AML-193 (cell line): ENCODE results near the gene ABHD18.
"Not testable (repeated sequence)": the region's sequence is repeated elsewhere in the genome, so short reads cannot be mapped to it uniquely, and the experiment has no call there.

Experiments
- DNase-seq, 2 experiments: peaks; one replicate each; lab custom pipeline; 2025; lab: John Stamatoyannopoulos, UW

The ABHD18 gene

GRCh38 chr4:127965062-127965802 is at the start of gene ABHD18, which contains the start of gene MFSD8:
TSS of gene ABHD18 (plus strand) at chr4:127965406. CDS start at chr4:127982956, 17,550 bp downstream.
TSS of gene MFSD8 (minus strand) at chr4:127965173. CDS start at chr4:127965133, 40 bp downstream.
- DNase-seq: peak; percentile 95 to 97

- DNase-seq: no peak
These were observed 48.7 kb upstream of the ABHD18 start for GRCh38 chr4:127916512-127916911.

- DNase-seq: no peak
These were observed 48.1 kb upstream of the ABHD18 start for GRCh38 chr4:127917151-127917550.

- DNase-seq: no peak
These were observed 44.7 kb upstream of the ABHD18 start for GRCh38 chr4:127920521-127920920.

GRCh38 chr4:127922226-127922625 is 43.0 kb upstream of the ABHD18 start:
- no peak for DNase-seq

- not testable (repeated sequence) for DNase-seq
These were observed 39.5 kb upstream of the ABHD18 start for GRCh38 chr4:127925720-127926119.

- DNase-seq: no peak
These were observed 35.0 kb upstream of the ABHD18 start for GRCh38 chr4:127930175-127930574.

- DNase-seq: not testable (repeated sequence)
These were observed 33.4 kb upstream of the ABHD18 start for GRCh38 chr4:127931836-127932235.

- DNase-seq: no peak
These were observed 28.2 kb upstream of the ABHD18 start for GRCh38 chr4:127936974-127937373.

GRCh38 chr4:127957105-127957504 is 8.1 kb upstream of the ABHD18 start:
- no peak for DNase-seq

- DNase-seq: no peak
These were observed 5.4 kb upstream of the ABHD18 start for GRCh38 chr4:127959794-127960193.

GRCh38 chr4:127963633-127964398 is 1.4 kb upstream of the ABHD18 start:
- DNase-seq: not testable (repeated sequence)

GRCh38 chr4:127964426-127965061 is 662 bp upstream of the ABHD18 start:
- not testable (repeated sequence) for DNase-seq

- DNase-seq: peak in 1 of 2 experiments; percentile 13
These were observed 583 bp downstream of the ABHD18 start for GRCh38 chr4:127965803-127966175.

GRCh38 chr4:127967141-127967775 is 2.1 kb downstream of the ABHD18 start:
- DNase-seq: no peak

- DNase-seq: no peak
These were observed 3.4 kb downstream of the ABHD18 start for GRCh38 chr4:127968586-127968985.

GRCh38 chr4:127970925-127971324 is 5.7 kb downstream of the ABHD18 start:
- DNase-seq: not testable (repeated sequence)

GRCh38 chr4:127975121-127975770 is 10.0 kb downstream of the ABHD18 start:
- DNase-seq: no peak

GRCh38 chr4:127978930-127979329 is 13.7 kb downstream of the ABHD18 start:
- no peak for DNase-seq

GRCh38 chr4:127982445-127982844 is 17.2 kb downstream of the ABHD18 start:
- no peak for DNase-seq

GRCh38 chr4:127985989-127986388 is 20.8 kb downstream of the ABHD18 start:
- DNase-seq: peak in 1 of 2 experiments; percentile 12

GRCh38 chr4:127988638-127989037 is 23.4 kb downstream of the ABHD18 start:
- no peak for DNase-seq
